A549 treated with Mapracorat at 1 μM for 4 hours (cell line): Measurements from ENCODE around the gene AKR1E2. TPM values are rescaled to one million over a fixed set of nuclear protein-coding genes. Genes with fewer than 3 reads are reported as not detected.

Experiments used
- total RNA-seq: library from RNA; stranded (reverse); fragments of 200-300 nt; extraction: Qiagen RNA extraction; gene quantifications from 5 replicates; pipeline ENCODE4 v1.2.3, GENCODE V29; 2022

Gene AKR1E2
- total RNA-seq, result 4.9 to 8.0 TPM (median 5.6 TPM) in 5 replicates

DNA sequence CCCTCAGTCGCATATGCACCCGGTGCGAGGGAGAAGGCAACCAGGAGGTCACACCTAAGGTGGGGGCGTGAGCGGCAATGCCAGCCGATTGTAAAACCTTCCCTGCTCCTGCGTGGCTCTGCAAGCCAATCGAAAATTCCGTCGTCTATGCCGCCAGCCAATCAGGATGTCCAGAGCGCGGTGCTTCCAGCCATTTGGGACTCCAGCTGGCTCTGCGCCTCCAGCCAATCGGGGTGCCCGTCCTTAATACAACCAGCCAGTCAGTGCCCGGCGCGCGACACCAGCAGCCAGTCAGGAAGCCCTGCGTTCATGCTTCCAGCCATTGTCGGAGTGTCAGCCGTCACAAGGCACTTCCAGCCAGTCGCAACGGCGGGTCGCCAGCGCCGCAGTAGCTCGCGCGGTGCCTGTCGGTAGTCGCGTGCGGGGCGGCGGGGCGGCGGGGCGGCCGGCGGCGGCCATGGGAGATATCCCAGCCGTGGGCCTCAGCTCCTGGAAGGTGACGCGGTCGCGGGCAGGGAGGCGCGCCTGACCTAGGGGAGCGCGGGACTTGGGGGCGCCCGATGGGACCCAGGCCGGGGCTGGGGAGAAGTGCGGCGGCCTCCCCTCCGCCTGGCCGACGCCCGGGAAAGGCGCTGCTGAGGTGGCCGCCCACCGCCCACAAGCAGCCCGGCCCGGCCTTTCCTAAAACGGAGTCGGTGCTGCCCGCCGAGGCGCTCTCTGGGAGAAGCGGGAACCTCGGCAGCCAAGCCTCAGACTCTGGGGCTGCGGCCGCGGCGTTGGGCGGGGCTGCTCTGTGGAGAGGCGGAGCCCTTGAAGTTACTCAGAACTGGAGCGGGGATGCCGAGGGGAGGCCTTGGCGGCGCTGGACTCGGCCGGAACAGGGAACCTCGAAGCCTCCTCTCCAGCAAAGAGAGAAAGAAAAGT lies at the start of gene AKR1E2:
AKR1E2 (plus strand) TSS at position 340 of the 924 bp plus-strand sequence; CDS start at position 458, 118 bp downstream.

Other genes with a start within 250 kb of the AKR1E2 start
- 488 to 635 TPM (median 578 TPM) in 5 replicates for gene AKR1C1, start 137.2 kb downstream of the AKR1E2 start, total RNA-seq
- gene AKR1C2, start 177.7 kb downstream of the AKR1E2 start, total RNA-seq, result 3,424 to 4,014 TPM (median 3,704 TPM) in 5 replicates